ENCODE measurements around the gene LZTFL1.

Gene LZTFL1

DNA sequence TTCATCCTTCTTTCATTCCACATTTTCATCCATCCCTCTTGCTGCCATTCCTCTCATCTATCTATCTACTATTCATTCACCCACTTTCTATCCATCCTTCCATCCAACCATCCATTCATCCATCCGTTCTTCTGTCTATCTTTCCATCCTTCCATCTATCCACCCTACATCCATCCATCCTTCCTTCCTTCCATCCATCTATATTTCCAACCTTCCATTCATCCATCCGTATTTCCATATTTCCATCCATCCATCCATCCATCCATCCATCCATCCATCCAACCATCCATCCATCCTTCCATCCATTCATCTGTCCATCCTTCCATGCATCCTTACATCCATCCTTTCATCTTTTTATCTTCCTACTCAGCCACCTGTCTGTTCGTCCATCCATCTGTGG is 59.5 kb downstream of the LZTFL1 start:
- DNase-seq: no peak

DNA sequence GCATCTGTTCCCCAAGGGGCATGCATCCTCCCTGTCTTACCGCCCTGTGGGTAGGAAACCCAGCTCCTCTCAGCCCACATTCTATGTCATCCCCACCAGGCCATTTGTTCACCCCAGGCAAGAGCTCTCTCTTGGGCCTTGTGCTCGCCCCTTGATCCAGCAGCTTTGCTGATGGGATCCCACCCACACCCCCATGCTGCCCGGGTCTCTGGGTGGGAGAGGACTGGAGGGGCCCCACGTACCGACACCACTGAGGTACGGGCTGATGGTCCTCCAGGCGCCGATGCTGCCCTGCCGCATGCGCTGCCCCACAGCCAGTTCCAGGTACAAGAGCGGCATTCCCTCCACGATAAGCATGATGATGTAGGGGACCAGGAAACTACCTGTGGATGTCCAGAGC is 60.1 kb downstream of the LZTFL1 start:
- no peak for DNase-seq

DNA sequence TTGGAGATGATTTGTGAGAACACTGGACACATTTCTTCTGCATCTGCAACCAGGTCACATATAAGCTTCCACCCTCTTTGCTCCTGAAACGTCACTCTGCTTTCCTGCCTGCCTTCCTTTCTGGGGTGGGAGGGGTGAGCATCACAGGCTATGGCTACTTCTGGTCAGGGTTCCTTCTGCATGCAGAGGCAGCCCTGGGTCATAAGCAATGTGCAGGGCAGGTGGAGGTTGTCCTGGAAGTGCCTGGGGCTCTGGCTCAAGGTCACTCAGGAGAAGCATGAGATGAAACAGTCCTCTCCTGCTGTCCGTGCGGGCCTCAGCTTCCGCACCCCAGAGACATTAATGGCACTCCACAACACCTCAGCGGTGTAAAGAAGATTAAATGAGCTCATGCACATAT is 60.6 kb downstream of the LZTFL1 start:
- no peak for DNase-seq

DNA sequence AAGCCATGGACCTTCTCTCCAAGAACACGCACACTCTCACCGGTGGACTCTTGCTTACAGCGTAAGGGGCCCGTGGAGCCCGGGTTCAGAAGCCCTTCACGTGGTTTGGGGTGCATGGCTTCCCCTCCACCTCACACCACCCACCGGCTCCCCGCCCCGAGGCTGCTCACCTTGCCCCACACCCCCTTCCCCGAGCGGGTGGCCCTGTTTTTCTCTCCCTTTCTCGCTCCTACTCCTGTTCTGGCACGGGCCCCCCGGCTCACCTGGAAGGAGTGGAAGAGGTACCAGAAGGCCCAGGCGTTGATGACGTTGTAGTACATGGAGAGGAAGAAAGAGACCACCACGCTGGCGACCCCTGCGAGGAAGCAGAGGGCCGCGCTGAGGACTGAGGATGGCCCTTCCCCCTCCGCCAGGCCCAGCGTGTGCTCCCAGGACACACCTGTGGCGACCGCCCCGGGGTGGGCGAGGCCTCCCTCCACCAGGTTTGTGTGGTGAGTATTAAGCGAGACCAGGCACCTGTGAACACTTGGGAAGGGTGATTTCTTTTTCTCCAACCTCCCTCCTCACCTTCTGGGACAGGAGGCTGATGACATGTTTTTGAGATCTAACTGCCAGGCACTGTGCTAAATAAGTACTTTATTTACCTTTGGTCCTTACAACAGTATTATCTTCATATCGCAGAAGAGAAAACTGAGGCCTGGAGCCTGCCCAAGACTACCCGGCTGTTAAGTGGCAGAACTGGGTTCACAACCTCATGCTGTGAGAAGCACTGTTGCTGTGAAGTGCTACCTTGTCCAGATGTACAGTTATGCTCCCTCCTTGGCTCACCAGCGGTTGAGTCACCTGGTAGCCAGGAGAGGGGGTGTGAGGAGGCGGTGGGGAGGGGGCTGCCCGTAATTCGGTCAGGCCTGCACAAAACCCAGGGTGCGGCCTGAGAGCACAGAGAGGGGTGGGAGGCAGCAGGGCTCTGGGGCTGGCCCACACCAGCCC is 61.9 kb downstream of the LZTFL1 start:
- no peak for DNase-seq

- no peak for DNase-seq
Observed at GRCh38 chr3:45778761-45779201, 63.1 kb downstream of the LZTFL1 start.

DNA sequence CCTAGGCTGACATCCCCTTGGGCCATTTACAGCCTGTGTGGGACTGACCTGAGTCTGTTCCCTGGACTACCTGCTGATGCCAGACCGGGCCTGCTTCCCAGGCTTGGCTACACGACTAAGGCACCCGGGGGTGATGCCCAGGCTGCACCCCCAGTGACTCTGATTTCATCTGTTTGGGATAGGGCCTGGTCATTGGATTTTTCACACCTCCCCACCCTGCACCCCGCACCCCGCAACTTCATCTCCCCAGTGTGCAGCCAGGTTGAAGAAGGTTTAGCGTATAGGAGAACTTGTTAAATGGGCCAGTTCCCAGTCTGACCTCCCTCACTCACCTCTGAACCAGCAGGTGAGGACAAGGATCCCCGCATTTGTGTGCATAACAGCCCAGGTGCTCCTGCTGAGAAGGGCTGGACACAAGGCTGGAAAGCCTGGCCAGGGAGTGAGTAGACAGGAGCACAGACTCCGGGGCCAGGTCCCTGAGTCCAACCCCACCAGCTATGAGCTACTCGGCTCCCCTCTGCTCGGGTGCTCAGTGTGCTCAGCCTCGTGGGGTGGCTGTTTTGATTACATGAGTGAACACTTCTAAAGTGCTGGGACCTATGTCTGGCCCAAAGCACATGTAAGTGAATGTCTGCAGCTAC is 64.1 kb downstream of the LZTFL1 start:
- no peak for DNase-seq

GRCh38 chr3:45777111-45777745 is 64.7 kb downstream of the LZTFL1 start:
- no peak for DNase-seq

DNA sequence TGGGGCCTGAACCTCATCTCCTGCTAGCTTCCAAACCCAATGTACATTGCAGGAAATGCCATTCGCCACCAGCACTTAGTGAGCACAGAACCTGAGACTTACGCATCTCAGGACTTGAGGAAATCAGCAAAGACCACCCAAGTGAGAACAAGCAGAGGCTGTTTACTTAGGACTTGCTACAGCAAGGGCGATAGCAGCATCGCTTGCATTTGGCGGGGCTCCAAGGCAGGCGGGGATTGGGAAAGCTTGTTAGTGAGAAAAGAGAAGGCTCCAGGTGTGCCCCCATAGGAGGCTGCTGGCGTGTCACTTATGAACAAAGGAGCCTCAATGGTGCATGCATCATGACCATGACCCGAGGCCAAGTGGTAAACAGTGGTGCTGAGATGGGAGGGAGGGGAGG is 65.3 kb downstream of the LZTFL1 start:
- no peak for DNase-seq

GRCh38 chr3:45776301-45776595 is 65.7 kb downstream of the LZTFL1 start:
- no peak for DNase-seq

- no peak for DNase-seq
Observed at GRCh38 chr3:45775571-45776300, 66.2 kb downstream of the LZTFL1 start.

DNA sequence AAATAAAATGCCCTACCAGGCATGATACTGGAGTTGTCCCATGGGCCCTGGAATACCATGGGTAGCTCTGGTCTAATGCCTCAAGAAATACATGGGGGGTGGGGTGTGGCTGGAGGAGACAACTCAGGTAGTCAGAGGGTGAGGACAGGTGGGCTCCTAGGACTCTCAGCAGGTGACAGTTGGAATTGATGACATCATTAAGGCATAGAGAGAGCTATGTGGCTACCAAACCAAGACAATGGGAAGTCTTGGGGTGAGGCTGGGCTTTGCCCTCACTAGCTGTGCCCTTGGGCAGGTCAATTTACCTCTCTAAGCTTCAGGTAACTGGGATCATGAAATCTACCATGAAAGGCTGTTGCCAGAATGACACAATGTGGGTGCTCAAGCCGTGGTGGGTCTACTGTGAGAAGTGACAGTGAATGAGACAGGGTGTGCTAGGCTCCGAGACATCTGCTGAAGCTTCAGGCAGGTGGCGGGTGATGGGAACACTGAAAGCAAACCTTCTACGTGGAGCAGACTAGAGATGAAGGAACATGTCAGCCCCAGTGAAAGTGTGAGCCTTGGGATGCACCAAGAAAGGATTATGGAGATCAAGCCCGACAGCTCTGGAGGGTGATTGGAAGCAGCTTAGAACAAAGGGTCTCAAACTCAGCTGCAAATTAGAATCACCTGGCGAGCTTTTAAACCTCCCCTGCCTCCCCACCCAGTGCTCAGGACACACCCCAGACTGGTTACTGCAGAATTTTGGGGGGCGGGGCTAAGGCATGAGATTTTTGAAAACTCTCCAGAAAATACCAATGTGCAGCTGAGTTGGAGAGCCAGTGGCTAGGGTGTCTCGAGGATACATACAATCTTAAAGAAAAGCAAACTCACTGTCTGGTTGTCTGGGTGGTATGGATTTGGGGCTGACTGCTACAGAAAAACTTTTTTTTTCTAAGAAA is 67.1 kb downstream of the LZTFL1 start:
- DNase-seq: no peak

GRCh38 chr3:45773714-45774449 is 68.0 kb downstream of the LZTFL1 start:
- DNase-seq: no peak
